SJSA1 (cell line): ENCODE results near the gene LYRM4. TPM values are rescaled to one million over a fixed set of nuclear protein-coding genes. Genes with fewer than 3 reads are reported as not detected.
A peak's percentile ranks its signal among the peaks of the same experiment; 100 is the strongest.

Experiments used
- DNase-seq, 2 experiments: peaks; one replicate each; pipeline ENCODE4 v3.0.0-alpha.2; 2015 to 2020; ENCODE audit warnings: low spot score in 2 of 2, low read depth in 1 of 2
- H3K27ac ChIP-seq: fragments of 250-450 bp; sonication (Bioruptor Pico); 2 replicates; pipeline ENCODE4 v1.5.1; 2020; ENCODE audit warnings: mild to moderate bottlenecking, moderate library complexity
- H3K27me3 ChIP-seq: fragments of 250-450 bp; sonication (Bioruptor Pico); replicated peaks from 2 replicates; pipeline ENCODE4 v1.5.1; 2020; ENCODE audit warnings: mild to moderate bottlenecking, moderate library complexity
- H3K36me3 ChIP-seq: fragments of 250-450 bp; sonication (Bioruptor Pico); 2 replicates; pipeline ENCODE4 v1.5.1; 2020; ENCODE audit warnings: mild to moderate bottlenecking
- H3K4me1 ChIP-seq: fragments of 250-450 bp; sonication (Bioruptor Pico); replicated peaks from 2 replicates; pipeline ENCODE4 v1.6.1; 2021; ENCODE audit warnings: mild to moderate bottlenecking
- H3K4me3 ChIP-seq: fragments of 250-450 bp; sonication (Bioruptor Pico); 2 replicates; pipeline ENCODE4 v1.5.1; 2020; ENCODE audit warnings: mild to moderate bottlenecking
- H3K9me3 ChIP-seq: fragments of 250-450 bp; sonication (Bioruptor Pico); replicated peaks from 2 replicates; pipeline ENCODE4 v1.5.1; 2020; ENCODE audit warnings: mild to moderate bottlenecking
- total RNA-seq: library from RNA; depleted of rRNA; stranded (reverse); fragments of >200 nt; shearing (Covaris generic); gene quantifications from 2 replicates; pipeline ENCODE4 v1.2.3, GENCODE V29; 2014; rRNA removed

Gene LYRM4
- 21.2 and 23.0 TPM in 2 replicates for total RNA-seq

- peak; percentile 86 to 99 for DNase-seq
- Histone ChIP-seq H3K4me1 (peaks cover 11% of the 10 kb centered on the region), H3K27me3 (no peaks in the 10 kb centered on the region), H3K27ac (peak within 1 kb of the TSS; percentile 97), H3K36me3 (peaks cover 4% of the 10 kb centered on the region; the same call in 1 of the 2 replicates), H3K4me3 (peak within 1 kb of the TSS; percentile 65), H3K9me3 (no peaks in the 10 kb centered on the region; the same call in 1 of the 2 replicates)
These were observed at the start of gene LYRM4, which contains the start of gene FARS2 for GRCh38 chr6:5260661-5261544. TSS of gene LYRM4 (minus strand) at chr6:5260950. CDS start at chr6:5260733, 217 bp downstream. TSS of gene FARS2 (plus strand) at chr6:5261513.

- 0 out of 2 replicates have a peak, but pooled peaks cover 3% of the 10 kb centered on the region for H3K4me1 ChIP-seq
- no peaks in the 10 kb centered on the region for H3K36me3 ChIP-seq
- DNase-seq = no peak
- no peaks in the 10 kb centered on the region for H3K27me3 ChIP-seq
- no peak overlapping the region for H3K27ac ChIP-seq
- H3K9me3 ChIP-seq = no peaks in the 10 kb centered on the region
- no peak overlapping the region for H3K4me3 ChIP-seq
These were observed 47.3 kb upstream of the LYRM4 start for GRCh38 chr6:5308066-5308465.

DNA sequence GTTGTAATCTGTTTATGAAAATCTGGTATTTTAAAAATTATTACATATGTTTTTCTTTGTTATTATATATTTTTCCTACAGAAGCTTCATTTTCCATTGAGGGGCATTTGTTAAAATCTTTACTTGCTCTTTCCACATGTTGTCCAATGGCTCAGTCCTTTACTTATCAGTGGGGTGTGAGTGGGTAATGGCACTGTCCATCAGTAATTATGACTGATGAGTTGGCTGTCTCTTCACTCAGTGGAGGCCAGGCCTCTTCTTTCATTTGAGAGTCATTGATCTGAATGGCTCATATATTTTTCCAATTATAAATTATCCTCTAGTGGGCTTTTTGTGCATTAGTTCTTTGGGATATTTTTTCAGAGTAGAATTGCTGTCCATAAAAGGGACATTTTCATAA lies 46.3 kb upstream of the LYRM4 start:
- no peak overlapping the region for H3K4me3 ChIP-seq
- H3K27ac ChIP-seq = no peak overlapping the region
- H3K27me3 ChIP-seq = no peaks in the 10 kb centered on the region
- no peaks in the 10 kb centered on the region for H3K36me3 ChIP-seq
- no peak for DNase-seq
- H3K9me3 ChIP-seq = no peaks in the 10 kb centered on the region
- 0 out of 2 replicates have a peak, but pooled peaks cover 3% of the 10 kb centered on the region for H3K4me1 ChIP-seq

DNA sequence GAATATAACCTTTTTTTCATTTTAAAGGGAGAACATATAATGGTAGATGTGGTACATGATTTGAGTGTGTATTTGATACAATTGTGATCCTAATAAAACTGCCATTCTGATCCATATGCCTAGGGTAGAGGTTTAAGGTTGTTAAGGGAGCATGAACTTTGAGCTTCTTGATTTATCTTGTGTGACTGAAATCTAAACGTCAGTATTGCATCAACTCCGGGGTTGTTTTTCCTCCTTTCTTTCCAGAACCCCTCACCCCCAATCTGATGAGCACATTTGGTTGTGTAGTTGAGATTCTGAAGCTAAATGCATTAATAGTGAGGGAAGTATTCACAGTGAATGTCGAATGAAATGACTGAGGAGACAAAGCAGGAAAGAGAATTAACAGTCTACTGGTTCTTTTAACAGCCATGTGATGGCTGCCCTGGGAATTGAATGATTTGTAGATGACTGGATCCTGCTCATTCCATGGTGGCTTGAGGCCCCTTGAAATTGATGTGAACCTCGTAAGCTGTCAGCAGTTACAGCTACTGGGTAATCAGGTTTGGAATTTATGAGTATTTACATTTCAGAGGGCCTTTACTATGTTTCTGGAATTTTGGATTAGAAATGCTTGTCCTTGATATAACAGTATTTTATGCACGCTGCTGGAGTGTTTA lies 45.3 kb upstream of the LYRM4 start:
- H3K4me1 ChIP-seq = 0 out of 2 replicates have a peak, but pooled peaks cover 3% of the 10 kb centered on the region
- H3K36me3 ChIP-seq = no peaks in the 10 kb centered on the region
- DNase-seq = no peak
- no peaks in the 10 kb centered on the region for H3K9me3 ChIP-seq
- H3K27me3 ChIP-seq = no peaks in the 10 kb centered on the region
- no peak overlapping the region for H3K4me3 ChIP-seq
- H3K27ac ChIP-seq = no peak overlapping the region

DNA sequence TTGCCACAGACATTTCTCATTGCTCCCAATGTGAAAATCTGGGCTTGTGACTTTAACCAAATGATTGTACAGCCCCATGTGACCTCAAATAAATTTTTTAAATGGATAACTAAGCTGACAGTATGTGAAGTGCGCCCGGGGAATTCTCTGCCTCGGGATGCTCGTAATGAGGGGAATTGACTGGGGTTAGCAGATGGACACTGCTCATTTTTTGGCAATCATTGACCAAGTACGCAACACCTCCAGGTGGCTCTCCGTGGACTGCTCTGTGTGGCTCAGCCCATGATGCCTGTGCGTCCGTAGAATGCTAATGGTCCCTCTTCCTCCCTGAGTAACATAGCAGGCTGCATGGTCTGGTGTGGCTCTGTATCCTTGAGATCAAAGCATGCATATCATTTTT lies 42.9 kb upstream of the LYRM4 start:
- Histone ChIP-seq H3K4me1 (0 out of 2 replicates have a peak, but pooled peaks cover 3% of the 10 kb centered on the region), H3K9me3 (no peaks in the 10 kb centered on the region), H3K27ac (no peak overlapping the region), H3K4me3 (no peak overlapping the region), H3K36me3 (no peaks in the 10 kb centered on the region), H3K27me3 (no peaks in the 10 kb centered on the region)
- no peak for DNase-seq

DNA sequence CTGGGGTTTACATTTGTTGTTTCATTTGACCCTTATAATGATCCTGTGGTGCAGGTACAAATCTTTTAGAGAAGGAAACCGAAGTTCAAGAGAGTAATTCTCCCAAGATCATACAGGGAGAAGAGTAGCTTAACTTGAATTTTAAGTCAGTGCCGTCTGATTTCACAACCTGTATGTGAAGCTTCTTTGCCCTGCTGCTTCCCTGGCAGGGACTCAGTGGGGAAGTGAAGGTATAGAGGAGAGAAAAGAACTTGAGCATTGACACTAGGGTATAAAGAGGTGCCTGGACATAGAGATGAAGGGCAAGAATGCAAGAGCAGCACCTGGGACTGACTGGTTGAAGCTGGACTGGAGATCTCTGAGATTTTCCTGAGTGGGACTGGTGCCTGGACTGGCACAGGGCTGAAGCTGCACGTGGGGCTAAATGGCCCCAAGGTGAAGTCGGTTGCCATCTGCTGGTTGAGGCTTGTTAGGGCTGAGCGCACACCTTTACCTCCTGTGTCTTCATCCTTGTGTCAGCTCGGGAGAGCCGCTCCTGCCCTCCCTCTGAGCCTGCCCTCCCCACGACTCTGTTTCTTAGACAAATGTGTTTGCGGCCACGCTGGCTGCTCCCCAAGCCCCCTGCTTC lies 42.4 kb upstream of the LYRM4 start:
- Histone ChIP-seq H3K27ac (no peak overlapping the region), H3K27me3 (no peaks in the 10 kb centered on the region), H3K9me3 (no peaks in the 10 kb centered on the region), H3K36me3 (no peaks in the 10 kb centered on the region), H3K4me3 (no peak overlapping the region), H3K4me1 (0 out of 2 replicates have a peak, but pooled peaks cover 3% of the 10 kb centered on the region)
- DNase-seq = no peak

DNA sequence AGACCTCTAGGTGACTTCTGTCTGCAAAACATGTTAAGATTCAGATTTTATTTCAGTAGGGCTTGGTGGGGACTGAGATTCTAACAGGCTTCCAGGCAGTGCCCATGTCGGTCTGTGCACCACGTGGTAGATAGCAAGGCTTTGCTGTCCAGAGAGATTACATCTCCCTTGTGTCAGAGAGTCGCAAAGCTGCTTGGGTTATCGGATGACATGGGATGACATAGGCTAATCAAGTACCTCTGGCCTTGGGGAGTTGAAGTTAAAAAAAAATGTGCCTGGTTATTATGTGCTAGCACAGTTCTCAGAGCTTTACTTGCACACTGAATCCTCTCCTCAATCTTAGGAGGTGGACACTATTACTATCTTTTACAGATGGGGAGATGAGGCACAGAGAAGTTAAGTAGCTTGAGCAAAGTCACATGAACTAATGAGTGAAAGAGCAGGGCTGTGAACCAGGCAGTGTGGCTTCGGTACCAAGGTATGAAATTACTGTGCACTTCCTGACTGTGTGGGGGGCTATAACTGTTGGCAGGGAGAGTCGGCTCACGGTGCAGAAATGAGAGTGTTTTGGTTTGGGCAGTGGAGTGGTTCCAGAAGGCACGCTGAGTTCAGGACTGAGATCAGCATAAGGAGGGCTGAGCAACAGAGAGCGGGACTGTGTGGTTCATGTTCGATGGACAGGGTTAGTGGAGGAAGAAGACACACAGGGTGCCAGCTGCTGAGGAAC lies 41.6 kb upstream of the LYRM4 start:
- no peak for DNase-seq
- Histone ChIP-seq H3K9me3 (no peaks in the 10 kb centered on the region), H3K4me1 (0 out of 2 replicates have a peak, but pooled peaks cover 3% of the 10 kb centered on the region), H3K36me3 (no peaks in the 10 kb centered on the region), H3K27ac (no peak overlapping the region), H3K27me3 (no peaks in the 10 kb centered on the region), H3K4me3 (no peak overlapping the region)

GRCh38 chr6:5300206-5300764 lies 39.5 kb upstream of the LYRM4 start:
- Histone ChIP-seq H3K4me3 (no peak overlapping the region), H3K4me1 (no peaks in the 10 kb centered on the region), H3K9me3 (no peaks in the 10 kb centered on the region), H3K36me3 (no peaks in the 10 kb centered on the region), H3K27ac (no peak overlapping the region), H3K27me3 (no peaks in the 10 kb centered on the region)
- DNase-seq = no peak

GRCh38 chr6:5295623-5296022 lies 34.9 kb upstream of the LYRM4 start:
- DNase-seq = peak in 1 of 2 experiments; percentile 10
- Histone ChIP-seq H3K9me3 (no peaks in the 10 kb centered on the region), H3K36me3 (no peaks in the 10 kb centered on the region), H3K4me3 (no peak overlapping the region), H3K27ac (no peak overlapping the region), H3K27me3 (no peaks in the 10 kb centered on the region), H3K4me1 (no peaks in the 10 kb centered on the region)

DNA sequence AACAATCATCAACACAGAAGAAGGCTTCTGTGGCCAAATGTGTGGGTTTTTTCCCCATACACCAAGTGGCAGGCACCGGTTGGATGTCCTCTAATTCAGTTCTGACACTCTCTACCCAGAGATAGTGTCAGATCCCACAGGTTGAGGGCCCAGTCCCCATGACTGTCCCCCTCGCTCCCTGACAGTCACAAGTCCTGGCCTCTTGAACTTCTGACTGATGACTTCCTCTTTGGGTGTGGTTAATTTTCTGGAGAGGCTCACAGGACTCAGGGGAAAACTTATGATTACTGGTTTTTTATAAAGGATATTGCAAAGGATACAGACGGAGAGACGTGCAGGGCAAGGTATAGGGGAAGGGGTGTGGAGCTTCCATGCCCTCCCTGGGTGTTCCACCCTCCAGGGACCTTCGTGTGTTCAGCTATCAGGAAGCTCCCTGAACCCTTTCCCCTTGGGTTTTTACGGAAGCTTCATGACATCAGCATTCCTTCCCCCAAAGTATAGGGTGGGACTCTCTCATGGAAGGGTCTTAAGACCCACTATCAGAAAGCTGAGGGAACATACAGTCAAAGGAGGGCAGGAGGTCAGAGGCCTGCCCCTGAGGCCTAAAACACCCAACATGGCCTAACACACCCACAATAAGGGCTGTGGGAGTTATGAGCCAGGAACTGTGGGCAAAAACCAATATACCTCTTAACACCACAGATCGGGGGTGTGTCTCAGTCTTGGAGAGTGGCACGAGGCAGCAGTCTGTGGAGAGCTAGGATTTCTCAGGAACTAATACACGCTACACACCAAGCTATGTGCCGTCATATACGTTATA lies 33.9 kb upstream of the LYRM4 start:
- Histone ChIP-seq H3K27me3 (no peaks in the 10 kb centered on the region), H3K4me1 (no peaks in the 10 kb centered on the region), H3K9me3 (no peaks in the 10 kb centered on the region), H3K36me3 (no peaks in the 10 kb centered on the region), H3K27ac (no peak overlapping the region), H3K4me3 (no peak overlapping the region)
- DNase-seq = no peak

DNA sequence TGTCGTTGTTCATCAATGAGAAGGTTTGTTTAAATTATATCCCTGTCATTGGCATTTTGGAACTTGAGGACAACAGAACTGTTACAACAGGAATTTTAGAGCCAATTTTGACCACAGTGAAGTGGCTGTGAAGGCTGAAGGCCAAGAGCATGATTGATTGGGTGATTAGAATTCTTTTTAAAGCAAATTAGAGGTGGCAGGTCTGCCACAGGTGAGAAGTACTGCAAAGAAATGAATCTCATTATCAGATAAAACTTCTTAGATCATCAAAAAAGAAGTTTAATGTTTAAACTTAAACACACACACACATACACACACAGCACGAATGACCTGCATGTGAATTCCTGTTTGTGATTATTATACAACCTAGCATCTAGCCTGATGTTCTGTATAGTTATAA lies 32.9 kb upstream of the LYRM4 start:
- no peaks in the 10 kb centered on the region for H3K36me3 ChIP-seq
- H3K9me3 ChIP-seq = no peaks in the 10 kb centered on the region
- no peaks in the 10 kb centered on the region for H3K4me1 ChIP-seq
- no peak overlapping the region for H3K4me3 ChIP-seq
- H3K27ac ChIP-seq = no peak overlapping the region
- DNase-seq = no peak
- no peaks in the 10 kb centered on the region for H3K27me3 ChIP-seq

DNA sequence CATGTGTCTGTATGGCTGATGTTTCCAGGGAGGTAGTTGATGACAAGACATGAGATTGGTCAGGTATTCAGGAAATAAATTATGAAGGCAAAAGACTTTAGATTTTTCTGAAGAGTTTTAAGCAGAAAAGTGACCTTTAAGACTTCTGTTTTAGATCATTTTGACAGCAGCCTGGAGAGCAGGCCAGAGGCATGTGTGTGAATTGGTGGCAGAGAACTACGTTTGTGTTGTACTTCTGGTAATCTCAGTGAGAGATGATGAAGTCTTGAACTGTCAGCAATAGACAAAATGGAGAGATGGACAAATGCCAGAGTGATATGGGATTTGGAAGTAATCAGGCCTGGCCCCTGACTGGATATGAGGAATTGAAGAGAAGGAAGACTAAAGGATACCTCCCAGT lies 31.4 kb upstream of the LYRM4 start:
- Histone ChIP-seq H3K9me3 (no peaks in the 10 kb centered on the region), H3K4me1 (peaks cover 11% of the 10 kb centered on the region), H3K4me3 (no peak overlapping the region), H3K27me3 (no peaks in the 10 kb centered on the region), H3K27ac (no peak overlapping the region), H3K36me3 (no peaks in the 10 kb centered on the region)
- no peak for DNase-seq
